ENCODE data around the gene GLP2R. TPM values are rescaled to one million over a fixed set of nuclear protein-coding genes. Genes with fewer than 3 reads are reported as not detected.
A peak's percentile ranks its signal among the peaks of the same experiment; 100 is the strongest.

GLP2R gene
- total RNA-seq, 4 donors from 2014 or later: 1.1 TPM; not detected in 3

GRCh38 chr17:9814337-9814945 is 11.3 kb upstream of the GLP2R start:
- no peak for DNase-seq
- no peak overlapping the region for H3K27ac ChIP-seq
- TF ChIP-seq POLR2A (IDR thresholded peaks at IDR 0.05): no peak
- TF ChIP-seq, protein P1, sequence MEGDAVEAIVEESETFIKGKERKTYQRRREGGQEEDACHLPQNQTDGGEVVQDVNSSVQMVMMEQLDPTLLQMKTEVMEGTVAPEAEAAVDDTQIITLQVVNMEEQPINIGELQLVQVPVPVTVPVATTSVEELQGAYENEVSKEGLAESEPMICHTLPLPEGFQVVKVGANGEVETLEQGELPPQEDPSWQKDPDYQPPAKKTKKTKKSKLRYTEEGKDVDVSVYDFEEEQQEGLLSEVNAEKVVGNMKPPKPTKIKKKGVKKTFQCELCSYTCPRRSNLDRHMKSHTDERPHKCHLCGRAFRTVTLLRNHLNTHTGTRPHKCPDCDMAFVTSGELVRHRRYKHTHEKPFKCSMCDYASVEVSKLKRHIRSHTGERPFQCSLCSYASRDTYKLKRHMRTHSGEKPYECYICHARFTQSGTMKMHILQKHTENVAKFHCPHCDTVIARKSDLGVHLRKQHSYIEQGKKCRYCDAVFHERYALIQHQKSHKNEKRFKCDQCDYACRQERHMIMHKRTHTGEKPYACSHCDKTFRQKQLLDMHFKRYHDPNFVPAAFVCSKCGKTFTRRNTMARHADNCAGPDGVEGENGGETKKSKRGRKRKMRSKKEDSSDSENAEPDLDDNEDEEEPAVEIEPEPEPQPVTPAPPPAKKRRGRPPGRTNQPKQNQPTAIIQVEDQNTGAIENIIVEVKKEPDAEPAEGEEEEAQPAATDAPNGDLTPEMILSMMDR (IDR thresholded peaks at IDR 0.05 in 4 of 5, conservative IDR thresholded peaks at IDR 0.05 in 1 of 5): no peak
- H3K9me3 ChIP-seq: no peaks in the 10 kb centered on the region
- H3K4me3 ChIP-seq: no peak overlapping the region
- no peak for ATAC-seq
- H3K27me3 ChIP-seq: no peaks in the 10 kb centered on the region
- in situ Hi-C loops (cut with MboI; ENCODE audit: low sequenced_read_pairs in 4 of 4): loop anchor here in 1 of 4 donors (25.0 kb wide), 1 partner anchor 98 kb away; the partner anchor contains the start of gene RCVRN
- H3K36me3 ChIP-seq: no peaks in the 10 kb centered on the region
- H3K4me1 ChIP-seq: no peaks in the 10 kb centered on the region
- intact Hi-C loops (cut with DNase I; ENCODE audit: low total_unique reads): no loop called here

DNA sequence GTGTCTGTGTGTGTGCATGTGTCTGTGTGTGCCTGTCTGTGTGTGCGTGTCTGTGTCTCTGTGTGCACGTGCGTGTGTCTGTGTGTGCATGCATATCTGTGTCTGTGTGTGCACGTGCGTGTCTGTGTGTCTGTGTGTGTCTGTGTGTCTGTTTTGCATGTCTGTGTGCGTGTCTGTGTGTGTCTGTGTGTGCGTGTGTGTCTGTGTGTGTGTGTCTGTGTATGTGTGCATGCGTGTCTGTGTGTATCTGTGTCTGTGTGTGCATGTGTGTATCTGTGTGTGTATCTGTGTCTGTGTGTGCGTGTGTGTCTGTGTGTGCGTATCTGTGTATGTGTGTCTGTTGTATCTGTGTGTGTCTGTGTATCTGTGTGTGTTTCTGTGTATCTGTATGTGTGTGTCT is 9.3 kb upstream of the GLP2R start:
- ATAC-seq (no peak), DNase-seq (no peak)
- H3K4me1 ChIP-seq: no peaks in the 10 kb centered on the region
- H3K27me3 ChIP-seq: no peaks in the 10 kb centered on the region
- intact Hi-C loops (cut with DNase I; ENCODE audit: low total_unique reads) (no loop called here), in situ Hi-C loops (cut with MboI; ENCODE audit: low sequenced_read_pairs in 4 of 4) (loop anchor here in 1 of 4 donors (25.0 kb wide), 1 partner anchor 96 kb away; the partner anchor contains the start of gene RCVRN)
- H3K4me3 ChIP-seq: no peak overlapping the region
- no peak overlapping the region for H3K27ac ChIP-seq
- TF ChIP-seq POLR2A (IDR thresholded peaks at IDR 0.05): no peak
- TF ChIP-seq, protein P1 (IDR thresholded peaks at IDR 0.05 in 4 of 5, conservative IDR thresholded peaks at IDR 0.05 in 1 of 5): no peak
- no peaks in the 10 kb centered on the region for H3K36me3 ChIP-seq
- no peaks in the 10 kb centered on the region for H3K9me3 ChIP-seq

- intact Hi-C loops (cut with DNase I; ENCODE audit: low total_unique reads): no loop called here
- no peak overlapping the region for H3K27ac ChIP-seq
- H3K4me3 ChIP-seq: no peak overlapping the region
- ATAC-seq (peak in 1 of 2 donors; percentile 53), DNase-seq (no peak)
- in situ Hi-C loops (cut with MboI; ENCODE audit: low sequenced_read_pairs in 4 of 4): loop anchor here in 1 of 4 donors (25.0 kb wide), 1 partner anchor 95 kb away; the partner anchor contains the start of gene RCVRN
- TF ChIP-seq POLR2A (IDR thresholded peaks at IDR 0.05): no peak
- no peaks in the 10 kb centered on the region for H3K9me3 ChIP-seq
- no peaks in the 10 kb centered on the region for H3K36me3 ChIP-seq
- H3K27me3 ChIP-seq: no peaks in the 10 kb centered on the region
- H3K4me1 ChIP-seq: no peaks in the 10 kb centered on the region
Measured at GRCh38 chr17:9817086-9817485, 8.6 kb upstream of the GLP2R start.

DNA sequence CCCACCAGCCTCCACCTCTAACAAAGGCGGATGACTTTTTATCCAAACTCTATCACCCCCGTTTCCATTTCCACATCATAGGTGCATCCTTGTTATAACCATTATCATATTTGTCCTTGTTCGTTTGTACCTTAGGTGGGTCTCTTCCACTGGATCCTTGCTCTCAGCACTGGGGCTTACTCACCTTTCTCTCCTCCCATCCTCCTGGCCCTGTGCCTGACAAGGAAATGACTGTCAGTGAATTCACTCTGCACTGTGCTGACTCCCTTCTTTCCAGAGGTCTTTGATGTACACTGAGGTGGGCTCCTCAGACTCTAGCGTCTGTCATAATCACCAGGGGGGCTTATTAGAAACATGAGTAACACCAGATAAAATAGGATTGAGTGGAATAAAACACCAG is 7.0 kb upstream of the GLP2R start:
- H3K27ac ChIP-seq: no peak overlapping the region
- no peaks in the 10 kb centered on the region for H3K4me1 ChIP-seq
- in situ Hi-C loops (cut with MboI; ENCODE audit: low sequenced_read_pairs in 4 of 4): loop anchor here in 1 of 4 donors (25.0 kb wide), 1 partner anchor 94 kb away; the partner anchor contains the start of gene RCVRN
- H3K27me3 ChIP-seq: no peaks in the 10 kb centered on the region
- H3K4me3 ChIP-seq: no peak overlapping the region
- intact Hi-C loops (cut with DNase I; ENCODE audit: low total_unique reads): no loop called here
- no peak for ATAC-seq
- no peak for TF ChIP-seq POLR2A (IDR thresholded peaks at IDR 0.05)
- TF ChIP-seq, protein P1 (IDR thresholded peaks at IDR 0.05 in 4 of 5, conservative IDR thresholded peaks at IDR 0.05 in 1 of 5): no peak
- no peaks in the 10 kb centered on the region for H3K9me3 ChIP-seq
- DNase-seq: no peak
- no peaks in the 10 kb centered on the region for H3K36me3 ChIP-seq

GRCh38 chr17:9820448-9820847 is 5.3 kb upstream of the GLP2R start:
- Histone ChIP-seq H3K36me3 (no peaks in the 10 kb centered on the region), H3K9me3 (no peaks in the 10 kb centered on the region), H3K4me1 (no peaks in the 10 kb centered on the region), H3K27me3 (no peaks in the 10 kb centered on the region), H3K4me3 (no peak overlapping the region), H3K27ac (no peak overlapping the region)
- intact Hi-C loops (cut with DNase I; ENCODE audit: low total_unique reads): no loop called here
- in situ Hi-C loops (cut with MboI; ENCODE audit: low sequenced_read_pairs in 4 of 4): loop anchor here in 1 of 4 donors (25.0 kb wide), 1 partner anchor 92 kb away; the partner anchor contains the start of gene RCVRN
- DNase-seq (no peak), ATAC-seq (no peak)
- TF ChIP-seq, protein P1 (IDR thresholded peaks at IDR 0.05 in 4 of 5, conservative IDR thresholded peaks at IDR 0.05 in 1 of 5): no peak
- no peak for TF ChIP-seq POLR2A (IDR thresholded peaks at IDR 0.05)

Data from gastrocnemius medialis (tissue), 4 donors.